HEK293T (cell line): ENCODE results near the gene HLF.

ENCODE experiments used
- BHLHE40 ChIP-seq: fragments of 450-650 bp; IDR thresholded peaks from 2 replicates; pipeline ENCODE4 v1.6.1; 2016; ENCODE audit warnings: mild to moderate bottlenecking, moderate library complexity, borderline replicate concordance
- CTBP1 ChIP-seq: fragments of 450-650 bp; IDR thresholded peaks from 2 replicates; pipeline ENCODE4 v1.6.1; 2016; ENCODE audit warnings: borderline replicate concordance
- ELF4 ChIP-seq: fragments of 450-650 bp; IDR thresholded peaks from 2 replicates; pipeline ENCODE4 v1.6.1; 2017; ENCODE audit warnings: antibody characterized with exemption
- FOXM1 ChIP-seq: fragments of 450-650 bp; IDR thresholded peaks from 2 replicates; pipeline ENCODE4 v1.6.1; 2017; ENCODE audit warnings: mild to moderate bottlenecking, borderline replicate concordance
- L3MBTL2 ChIP-seq: fragments of 450-650 bp; conservative IDR thresholded peaks from 2 replicates; pipeline ENCODE4 v1.6.1; 2016; ENCODE audit warnings: mild to moderate bottlenecking
- SP1 ChIP-seq: fragments of 450-650 bp; IDR thresholded peaks from 2 replicates; pipeline ENCODE4 v1.6.1; 2017
- SUZ12 ChIP-seq: fragments of 450-650 bp; IDR thresholded peaks from 2 replicates; pipeline ENCODE4 v1.6.1; 2016; ENCODE audit warnings: mild to moderate bottlenecking

- TF ChIP-seq ELF4 (no peak), BHLHE40 (no peak), FOXM1 (no peak), SP1 (no peak), SUZ12 (no peak), CTBP1 (no peak), L3MBTL2 (no peak)
Measured at GRCh38 chr17:55225237-55225636, 39.5 kb upstream of the HLF start.
